Inflammatory macrophage (primary cell): Measurements from ENCODE around the gene SLC27A5.

Source experiments
- DNase-seq, 2 donors: peaks; one replicate each; pipeline ENCODE4 v3.0.0-alpha.2; 2020 to 2022
- total RNA-seq, 18 experiments: gene quantifications; one replicate each; lab custom pipeline; 2026; ENCODE audit warnings: mixed read lengths in 6 of 18, inconsistent platforms in 2 of 18; lab: John Stamatoyannopoulos, UW

Gene SLC27A5
- 1.0 to 3.4 (median 1.9) reads per million in 18 experiments for total RNA-seq

DNA sequence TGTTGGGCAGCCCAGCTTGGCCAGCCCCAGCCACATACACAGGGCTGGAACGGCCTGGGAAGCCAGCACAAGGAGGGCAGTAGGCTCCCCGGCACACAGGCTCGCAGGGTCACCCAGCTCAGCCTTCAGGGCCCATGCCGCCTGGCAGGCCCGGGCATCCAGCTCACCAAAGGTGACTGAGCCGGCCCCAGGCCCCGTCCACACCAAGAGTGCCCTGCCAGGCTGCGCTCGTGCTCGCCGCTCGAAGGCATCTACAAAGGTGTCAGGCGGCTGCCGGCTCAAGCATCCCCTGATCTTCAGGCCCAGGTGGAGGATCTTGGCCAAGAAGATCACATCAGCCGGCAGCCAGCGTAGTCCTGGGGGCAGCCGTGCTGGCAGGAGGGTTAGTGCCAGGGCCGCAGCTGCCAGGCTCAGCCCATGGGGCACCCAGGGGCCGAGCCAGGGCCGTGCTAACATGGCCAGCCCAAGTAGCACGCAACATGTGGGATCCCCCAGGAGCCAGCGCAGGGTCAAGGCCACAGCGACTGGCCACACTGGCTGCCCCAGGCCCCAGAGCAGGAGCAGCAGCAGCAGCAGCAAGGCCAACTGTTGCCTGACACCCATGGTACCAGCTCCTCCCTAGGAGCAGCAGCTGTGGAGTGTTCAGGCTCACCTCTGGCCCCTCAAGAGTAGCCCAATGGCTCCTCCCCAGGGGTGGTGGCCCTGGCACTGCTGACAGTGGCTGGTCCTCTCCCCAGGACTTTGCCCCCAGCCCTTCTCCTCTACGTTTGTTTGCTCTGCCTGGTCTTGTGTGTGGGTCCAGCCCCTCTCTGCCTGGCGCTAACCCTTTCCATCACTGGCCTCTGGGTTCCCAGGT lies at the start of gene SLC27A5:
Gene SLC27A5 (minus strand): TSS at position 640 of the 856 bp plus-strand sequence. CDS start 37 bp downstream, at position 603.
- no peak for DNase-seq

- no peak for DNase-seq
Measured at GRCh38 chr19:58560921-58561320, 49.1 kb upstream of the SLC27A5 start.

- no peak for DNase-seq
Measured at GRCh38 chr19:58560007-58560887, 48.5 kb upstream of the SLC27A5 start.

DNA sequence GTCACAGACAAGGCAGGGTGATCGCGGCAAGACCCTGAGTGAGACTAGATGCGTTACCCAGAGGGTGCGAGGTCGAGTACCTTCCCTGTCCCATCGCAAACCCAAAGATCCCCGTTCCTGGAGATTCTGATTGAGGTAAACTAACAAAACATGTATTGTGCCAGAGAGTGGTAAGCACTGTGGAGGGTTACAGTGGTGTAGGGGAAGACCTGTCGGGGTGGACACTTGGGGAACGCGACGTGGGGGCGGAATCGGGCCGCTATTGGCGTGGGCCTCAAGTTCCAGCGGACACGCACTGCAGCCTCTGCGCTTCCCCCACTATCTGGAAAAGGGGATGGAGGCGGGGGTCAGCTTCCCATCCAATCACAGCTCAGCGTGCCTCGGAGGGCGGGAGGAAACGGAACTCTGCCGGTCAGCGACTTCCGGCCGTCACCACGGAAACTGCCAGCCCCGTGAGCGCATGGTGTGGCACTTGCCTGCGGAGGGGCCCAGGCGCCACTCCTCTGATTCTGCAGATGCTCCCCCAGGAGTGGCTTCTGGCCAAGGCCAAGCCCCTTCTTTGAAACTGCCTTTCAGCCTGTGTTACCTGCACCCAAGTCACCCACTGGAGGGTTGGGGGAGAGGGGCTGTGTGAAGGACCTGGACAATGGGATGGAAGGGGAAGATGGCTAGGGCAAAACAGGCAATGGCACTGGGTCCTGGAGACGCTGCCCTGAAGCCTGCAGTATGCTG lies 47.6 kb upstream of the SLC27A5 start:
- DNase-seq: peak; percentile 93 to 96

DNA sequence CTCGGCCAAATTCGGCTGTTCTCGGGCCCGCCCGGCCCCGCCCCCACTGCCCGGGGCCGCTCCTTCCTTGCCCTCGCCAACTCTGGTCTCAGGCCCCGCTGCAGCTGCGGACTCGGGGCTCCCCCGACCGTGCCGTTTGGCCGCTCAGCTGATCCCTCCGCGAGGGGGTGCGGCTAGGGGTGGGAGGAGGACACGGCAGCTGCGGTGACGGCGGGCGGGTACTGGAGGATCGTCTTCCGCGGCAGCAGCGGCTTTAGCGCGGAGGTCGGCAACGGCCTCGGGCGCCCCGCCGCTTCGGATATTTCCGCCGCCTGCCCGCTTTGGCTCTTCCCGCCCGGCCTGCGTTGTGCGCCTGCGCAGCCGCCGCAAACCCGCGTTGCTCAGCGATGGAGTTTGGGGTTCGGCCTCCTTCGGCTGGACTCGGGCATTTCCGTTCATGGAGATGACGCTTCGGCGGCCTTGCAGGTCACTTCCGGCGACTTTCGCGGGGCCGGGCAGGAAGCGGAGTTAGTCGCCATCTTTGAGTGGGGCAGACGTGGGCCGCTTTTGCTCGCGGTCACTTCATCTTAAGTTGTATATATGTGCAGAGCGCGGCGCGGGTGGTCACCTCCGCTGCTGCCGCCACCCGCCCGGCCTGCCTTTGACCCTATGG lies 47.0 kb upstream of the SLC27A5 start:
- DNase-seq: peak; percentile 99 to 100

- peak; percentile 26 to 53 for DNase-seq
Measured at GRCh38 chr19:58558066-58558622, 46.4 kb upstream of the SLC27A5 start, which contains the start of gene UBE2M. UBE2M (minus strand) TSS chr19:58558611; CDS start chr19:58558381, 230 bp downstream.

- DNase-seq: no peak
Measured at GRCh38 chr19:58557221-58558065, 45.7 kb upstream of the SLC27A5 start.

- DNase-seq: no peak
Measured at GRCh38 chr19:58556622-58557220, 44.9 kb upstream of the SLC27A5 start.

DNA sequence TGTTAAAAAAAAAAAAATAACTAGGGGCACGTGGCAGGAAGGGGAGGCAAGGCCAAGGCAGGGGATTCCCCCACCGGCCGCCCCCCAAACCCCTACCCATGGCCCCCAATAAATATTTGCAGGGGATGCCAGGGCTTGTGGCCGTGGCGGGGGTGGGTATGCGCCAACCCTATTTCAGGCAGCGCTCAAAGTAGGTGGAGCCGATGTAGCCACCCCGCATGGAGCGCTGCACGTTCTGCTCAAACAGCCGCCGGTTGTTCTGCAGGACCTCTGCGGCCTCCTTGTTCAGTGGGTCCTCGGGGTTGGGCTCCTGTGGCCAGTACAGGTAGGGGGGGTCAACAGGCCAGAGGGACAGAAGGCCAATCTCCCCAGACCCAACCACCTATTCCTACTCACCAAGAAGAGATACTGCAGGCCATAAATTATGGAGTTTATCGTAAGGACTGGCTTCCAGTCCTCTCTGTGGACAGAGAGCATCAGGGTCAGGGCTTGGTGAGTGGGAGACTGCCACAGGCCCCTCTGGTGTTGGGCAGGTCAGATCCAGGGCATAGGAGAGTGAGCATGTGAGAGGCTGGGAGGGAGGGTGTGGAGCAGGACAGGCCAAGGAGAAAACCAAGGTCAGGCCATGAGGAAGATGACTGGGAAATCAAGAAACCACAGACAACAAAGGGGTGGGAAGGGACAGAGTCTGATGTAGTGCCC lies 44.3 kb upstream of the SLC27A5 start:
- DNase-seq: peak in 1 of 2 donors; percentile 38

GRCh38 chr19:58555369-58555885 lies 43.6 kb upstream of the SLC27A5 start:
- no peak for DNase-seq

- peak; percentile 97 for DNase-seq
Measured at GRCh38 chr19:58554494-58555368, 42.9 kb upstream of the SLC27A5 start, which contains the start of gene CHMP2A. CHMP2A (minus strand) TSS chr19:58555105; CDS start chr19:58554212, 893 bp downstream.

GRCh38 chr19:58553799-58554493 lies 42.2 kb upstream of the SLC27A5 start:
- DNase-seq: no peak

DNA sequence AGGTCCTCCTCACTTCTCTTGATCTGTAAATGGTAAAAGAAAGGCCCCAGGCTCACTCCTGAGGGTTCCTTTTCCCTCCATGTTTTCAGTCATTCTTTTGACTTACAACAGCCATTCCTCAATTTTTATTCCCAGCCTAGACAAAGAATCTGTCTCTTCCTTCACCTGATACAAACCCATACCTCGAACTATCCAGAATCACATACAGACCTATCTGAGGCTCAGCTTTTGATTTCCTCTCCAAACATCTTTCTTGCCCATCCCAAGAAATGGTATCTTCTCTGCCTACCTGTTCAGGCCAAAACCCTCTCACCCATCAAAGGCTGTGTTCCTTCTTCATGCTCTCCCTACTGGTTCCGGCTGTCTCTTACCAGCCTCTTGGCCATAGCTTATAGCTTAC lies 40.9 kb upstream of the SLC27A5 start:
- no peak for DNase-seq

GRCh38 chr19:58551577-58552471 lies 40.0 kb upstream of the SLC27A5 start:
- no peak for DNase-seq

DNA sequence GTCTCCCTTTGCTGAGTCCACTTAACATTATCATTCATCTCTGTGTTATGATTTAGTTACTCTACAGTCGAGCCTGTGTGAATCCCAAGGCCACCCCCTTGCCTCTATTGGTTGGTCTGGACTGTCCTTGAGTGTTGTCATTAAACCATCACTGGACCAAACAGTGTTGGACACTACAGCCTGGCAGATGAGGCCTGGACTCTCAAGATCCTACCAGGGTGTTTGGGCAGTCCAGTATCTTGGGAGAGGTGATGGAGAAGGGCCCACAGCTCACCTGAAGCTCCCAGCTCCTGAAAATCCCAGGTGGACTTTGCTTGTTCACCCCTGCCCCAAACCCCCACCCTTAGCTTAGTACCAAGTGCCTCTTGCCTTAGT lies 39.3 kb upstream of the SLC27A5 start:
- DNase-seq: no peak

DNA sequence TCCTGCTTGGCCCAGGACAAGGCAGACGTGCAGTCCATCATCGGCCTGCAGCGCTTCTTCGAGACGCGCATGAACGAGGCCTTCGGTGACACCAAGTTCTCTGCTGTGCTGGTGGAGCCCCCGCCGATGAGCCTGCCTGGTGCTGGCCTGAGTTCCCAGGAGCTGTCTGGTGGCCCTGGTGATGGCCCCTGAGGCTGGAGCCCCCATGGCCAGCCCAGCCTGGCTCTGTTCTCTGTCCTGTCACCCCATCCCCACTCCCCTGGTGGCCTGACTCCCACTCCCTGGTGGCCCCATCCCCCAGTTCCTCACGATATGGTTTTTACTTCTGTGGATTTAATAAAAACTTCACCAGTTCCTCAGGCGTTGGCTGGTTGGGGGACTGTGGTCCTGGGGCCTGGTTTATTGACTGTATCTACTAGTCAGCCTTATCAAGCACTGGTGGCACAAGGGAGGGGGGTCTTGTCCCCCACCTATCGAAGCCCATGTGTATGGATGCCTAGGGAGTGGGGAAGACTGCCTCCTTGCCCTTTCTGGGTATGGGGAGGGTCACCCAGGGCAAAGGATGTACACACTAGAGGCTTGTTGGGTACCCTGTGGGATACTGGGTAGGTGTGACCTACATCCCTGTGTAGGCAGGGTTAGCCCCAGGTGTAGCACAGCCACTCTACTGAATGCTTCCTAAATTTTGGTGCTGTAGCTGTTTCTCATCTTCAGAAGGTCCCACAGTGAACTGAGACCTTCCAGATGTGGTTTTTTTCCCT lies 38.8 kb upstream of the SLC27A5 start:
- no peak for DNase-seq
